Smooth muscle cell of the umbilical artery (primary cell): Measurements from ENCODE around the gene RGPD5. TPM values are rescaled to one million over a fixed set of nuclear protein-coding genes. Genes with fewer than 3 reads are reported as not detected.

Experiments used
- total RNA-seq: library from RNA; depleted of rRNA; stranded (reverse); fragments of >200 nt; gene quantifications from 2 replicates; pipeline ENCODE4 v1.2.3, GENCODE V29; 2014

RGPD5 gene
- total RNA-seq, result 56.1 and 62.6 TPM in 2 replicates

GRCh38 chr2:109794074-109794737 lies at the start of gene RGPD5:
TSS of gene RGPD5 (plus strand) at chr2:109794305. CDS start at chr2:109794466, 161 bp downstream.

DNA sequence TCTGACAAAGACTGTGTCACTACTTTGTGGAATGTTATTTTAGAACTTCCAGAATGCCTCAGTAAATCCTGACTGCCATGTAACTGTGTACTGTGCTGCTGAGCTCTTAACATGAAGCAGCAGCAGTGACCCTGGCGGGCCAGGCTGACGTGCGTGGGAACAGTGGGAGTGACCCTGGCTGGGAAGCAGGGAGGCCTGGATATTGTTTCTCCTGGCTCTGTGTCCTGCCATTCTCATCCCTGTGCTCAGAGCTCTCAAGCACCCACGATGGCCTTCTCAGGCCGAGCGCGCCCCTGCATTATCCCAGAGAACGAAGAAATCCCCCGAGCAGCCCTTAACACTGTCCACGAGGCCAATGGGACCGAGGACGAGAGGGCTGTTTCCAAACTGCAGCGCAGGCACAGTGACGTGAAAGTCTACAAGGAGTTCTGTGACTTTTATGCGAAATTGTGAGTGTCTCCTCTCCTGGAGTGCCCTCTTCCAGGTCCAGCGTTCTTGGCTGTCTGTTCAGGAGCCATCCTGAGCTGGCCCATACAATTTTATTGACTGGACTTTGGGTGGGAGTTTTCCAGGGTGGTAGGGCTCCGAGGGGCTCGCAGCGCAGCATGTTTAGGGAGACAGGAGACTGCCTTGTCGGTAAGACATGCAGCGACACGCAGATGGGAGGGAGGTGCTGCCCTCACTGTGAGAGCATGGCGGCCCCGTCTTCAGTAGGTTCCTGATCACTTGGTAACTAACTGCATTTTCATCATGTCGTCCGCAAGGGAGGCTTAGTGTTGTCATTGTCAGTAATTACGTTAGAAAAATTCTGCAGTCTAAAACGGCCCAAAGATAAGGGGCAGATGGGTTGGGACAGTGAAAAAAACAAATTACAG lies 104.6 kb downstream of the RGPD5 start, which contains the start of gene LIMS3:
TSS of gene LIMS3 (plus strand) at position 227 of the 875 bp plus-strand sequence. CDS start at position 268, 41 bp downstream.

Other genes starting within 250 kb of the RGPD5 start
- gene SEPTIN10, start 180.3 kb upstream of the RGPD5 start, total RNA-seq, result 56.4 and 102 TPM in 2 replicates
- 7.4 and 11.1 TPM in 2 replicates for gene SOWAHC, start 179.9 kb upstream of the RGPD5 start, total RNA-seq
- gene LIMS3, start 104.4 kb downstream of the RGPD5 start, total RNA-seq, result 3.6 and 10.8 TPM in 2 replicates